ENCODE results near the gene DGCR2. TPM values are rescaled to one million over a fixed set of nuclear protein-coding genes. Genes with fewer than 3 reads are reported as not detected.

The DGCR2 gene
- polyA plus RNA-seq, 3 donors: 70.1 to 76.5 (median 70.6) TPM

DNA sequence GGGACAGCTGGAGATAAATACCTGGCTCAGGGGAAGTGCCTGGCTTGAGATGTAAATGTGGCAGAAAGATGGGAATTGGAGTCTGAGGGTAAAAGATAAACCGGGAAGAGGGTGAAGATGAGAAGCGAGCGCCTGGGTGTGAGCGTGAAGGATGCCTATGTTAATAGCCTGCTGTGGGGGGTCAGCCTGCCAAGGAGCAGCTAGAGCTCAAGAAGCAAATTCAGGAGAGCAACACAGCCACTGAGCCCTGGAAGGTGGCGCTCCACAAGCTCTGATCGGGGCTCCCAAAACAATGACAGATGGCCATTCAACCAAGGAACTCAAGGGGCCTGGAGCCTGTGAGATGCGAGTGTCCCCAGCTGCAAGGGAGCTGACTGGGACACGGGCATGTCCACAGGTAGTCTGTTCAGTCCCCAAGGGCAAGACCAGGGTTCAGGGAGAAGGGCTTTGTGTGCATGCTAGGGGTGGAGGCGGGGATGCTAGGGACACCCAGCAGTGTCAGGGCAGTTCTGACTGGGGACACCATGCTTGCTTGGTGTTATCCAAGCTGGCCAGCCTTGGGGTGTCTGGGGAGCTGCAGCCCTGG is 25.1 kb upstream of the DGCR2 start:
- no peak for DNase-seq (ENCODE audit: low read depth in 3 of 3, low spot score in 2 of 3)

DNA sequence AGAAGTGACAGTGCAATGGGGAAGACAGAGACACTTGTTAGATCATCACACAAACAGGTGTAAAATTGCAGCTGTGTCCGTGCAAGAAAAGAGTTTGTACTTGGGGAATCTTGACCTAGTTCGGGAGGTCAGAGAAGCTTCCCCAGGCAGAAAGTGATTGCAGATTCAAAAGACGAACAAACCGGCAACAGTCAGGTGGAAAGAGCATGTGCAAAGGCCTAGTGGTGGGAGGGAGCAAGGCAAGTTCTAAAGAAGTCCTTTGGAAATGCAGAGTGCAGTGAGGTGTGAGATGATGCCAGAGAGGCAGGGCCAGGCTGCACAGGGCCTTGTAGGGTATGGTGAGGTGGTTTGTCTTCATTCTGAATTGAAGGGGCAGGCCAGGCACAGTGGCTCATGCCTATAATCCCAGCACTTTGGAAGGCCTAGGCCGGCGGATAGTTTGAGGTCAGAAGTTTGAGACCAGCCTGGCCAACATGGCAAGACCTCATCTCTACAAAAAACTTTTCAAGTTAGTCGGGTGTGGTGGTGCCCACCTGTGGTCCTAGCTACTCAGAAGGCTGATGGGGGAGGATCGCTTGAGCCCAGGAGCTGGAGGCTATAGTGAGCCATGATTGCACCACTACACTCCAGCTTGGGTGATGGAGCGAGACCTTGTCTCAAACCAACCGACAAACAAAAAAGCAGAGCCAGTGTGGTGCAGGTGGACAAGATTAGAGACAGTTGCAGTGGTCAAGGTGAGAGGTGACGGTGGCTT is 24.2 kb upstream of the DGCR2 start:
- no peak for DNase-seq (ENCODE audit: low read depth in 3 of 3, low spot score in 2 of 3)

DNA sequence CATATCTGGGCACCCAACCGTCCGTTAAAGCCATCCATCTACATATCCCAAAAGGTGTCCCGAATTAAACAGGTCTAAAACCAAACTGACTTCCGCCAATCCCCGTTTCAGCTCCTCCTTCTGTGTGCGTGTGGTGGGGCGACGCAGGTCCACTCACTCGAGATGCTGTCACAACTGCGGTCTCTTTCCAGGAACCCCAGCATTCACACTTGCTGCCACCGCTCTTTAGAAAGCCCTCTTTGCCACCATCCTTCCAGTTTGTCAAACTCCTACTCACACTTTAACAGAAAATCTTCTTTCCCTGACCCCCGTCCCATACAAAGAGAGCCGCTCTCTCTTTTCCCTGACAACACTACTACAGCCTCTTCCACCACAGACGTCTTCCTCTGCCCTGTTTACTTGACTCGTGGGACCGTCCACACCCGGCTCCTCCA is 21.8 kb upstream of the DGCR2 start:
- no peak for DNase-seq (ENCODE audit: low read depth in 3 of 3, low spot score in 2 of 3)

DNA sequence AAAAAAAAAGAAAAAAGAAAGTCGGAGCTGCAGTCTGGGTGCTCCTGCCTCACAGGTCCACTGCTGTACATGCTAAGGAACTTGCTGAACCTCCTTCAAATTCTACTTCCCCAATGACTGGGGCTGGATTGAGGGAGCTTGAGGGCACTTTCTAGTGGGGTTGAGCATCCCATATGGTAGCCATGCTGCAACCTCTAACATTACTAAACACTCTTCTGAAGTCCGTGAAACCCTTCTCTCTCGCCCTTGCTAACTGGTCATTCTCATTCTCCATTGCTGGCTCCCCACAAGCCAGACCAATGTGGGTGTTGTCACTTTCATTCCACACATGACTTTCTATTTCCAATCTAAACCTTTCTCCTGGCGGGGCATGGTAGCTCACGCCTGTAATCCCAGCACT is 21.0 kb upstream of the DGCR2 start:
- DNase-seq (ENCODE audit: low read depth in 3 of 3, low spot score in 2 of 3): no peak

DNA sequence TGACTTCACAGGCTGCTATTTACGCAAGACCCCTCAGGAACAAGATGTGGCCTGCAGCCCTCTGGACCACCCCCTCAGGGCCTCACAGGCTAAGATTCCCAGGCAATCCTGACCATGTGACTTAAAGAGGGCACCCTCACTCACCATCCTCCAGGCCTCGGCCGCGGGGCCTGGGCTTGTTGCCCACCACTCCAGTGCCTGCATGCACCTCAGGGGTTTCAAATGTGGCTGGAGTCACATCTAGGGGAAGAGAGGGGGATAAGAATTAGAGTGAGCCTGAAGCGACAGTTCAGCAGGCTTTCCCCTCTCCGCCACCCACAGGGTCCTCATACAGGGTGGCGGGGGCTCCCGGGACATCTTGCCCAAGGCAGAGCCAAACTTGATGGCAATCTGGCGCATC is 20.2 kb upstream of the DGCR2 start:
- DNase-seq (ENCODE audit: low read depth in 3 of 3, low spot score in 2 of 3): no peak

DNA sequence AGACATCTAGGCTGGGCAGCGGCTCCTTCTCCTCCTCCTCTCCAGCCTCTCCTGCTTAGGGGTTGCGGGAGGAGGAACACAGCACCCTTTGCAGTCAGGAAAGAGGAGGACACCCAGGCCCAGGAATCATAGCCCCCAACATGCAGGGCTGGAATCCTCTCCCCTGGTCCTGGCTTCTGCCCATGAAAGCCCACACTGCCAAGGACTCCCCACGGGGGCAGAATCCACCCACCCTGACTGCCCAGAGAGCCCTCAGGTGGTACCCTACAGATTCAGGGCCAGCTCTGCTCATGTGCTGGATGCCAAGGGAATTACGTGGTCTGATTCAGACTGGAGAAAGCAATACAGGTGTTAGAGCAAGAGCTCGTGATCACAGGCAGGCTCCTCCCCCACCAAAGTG is 17.8 kb upstream of the DGCR2 start:
- no peak for DNase-seq (ENCODE audit: low read depth in 3 of 3, low spot score in 2 of 3)

DNA sequence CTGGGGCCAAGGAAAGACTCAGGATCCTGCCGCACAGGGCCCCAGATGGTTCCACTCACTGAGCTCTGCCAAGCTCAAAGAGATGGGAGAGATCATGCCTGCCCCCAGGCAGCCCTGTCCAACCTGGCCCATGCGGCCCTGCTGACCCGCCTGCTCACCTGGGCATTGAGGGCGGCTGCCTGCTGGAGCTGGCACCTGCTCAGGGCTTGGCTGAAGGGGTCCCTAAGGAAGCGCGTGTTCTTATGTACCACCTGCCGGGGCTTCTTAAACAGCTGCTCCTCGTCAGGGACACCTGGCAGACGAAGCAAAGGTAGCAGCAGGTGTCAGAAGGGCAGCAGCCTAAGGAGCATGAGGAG is 16.8 kb upstream of the DGCR2 start:
- DNase-seq (ENCODE audit: low read depth in 3 of 3, low spot score in 2 of 3): no peak

DNA sequence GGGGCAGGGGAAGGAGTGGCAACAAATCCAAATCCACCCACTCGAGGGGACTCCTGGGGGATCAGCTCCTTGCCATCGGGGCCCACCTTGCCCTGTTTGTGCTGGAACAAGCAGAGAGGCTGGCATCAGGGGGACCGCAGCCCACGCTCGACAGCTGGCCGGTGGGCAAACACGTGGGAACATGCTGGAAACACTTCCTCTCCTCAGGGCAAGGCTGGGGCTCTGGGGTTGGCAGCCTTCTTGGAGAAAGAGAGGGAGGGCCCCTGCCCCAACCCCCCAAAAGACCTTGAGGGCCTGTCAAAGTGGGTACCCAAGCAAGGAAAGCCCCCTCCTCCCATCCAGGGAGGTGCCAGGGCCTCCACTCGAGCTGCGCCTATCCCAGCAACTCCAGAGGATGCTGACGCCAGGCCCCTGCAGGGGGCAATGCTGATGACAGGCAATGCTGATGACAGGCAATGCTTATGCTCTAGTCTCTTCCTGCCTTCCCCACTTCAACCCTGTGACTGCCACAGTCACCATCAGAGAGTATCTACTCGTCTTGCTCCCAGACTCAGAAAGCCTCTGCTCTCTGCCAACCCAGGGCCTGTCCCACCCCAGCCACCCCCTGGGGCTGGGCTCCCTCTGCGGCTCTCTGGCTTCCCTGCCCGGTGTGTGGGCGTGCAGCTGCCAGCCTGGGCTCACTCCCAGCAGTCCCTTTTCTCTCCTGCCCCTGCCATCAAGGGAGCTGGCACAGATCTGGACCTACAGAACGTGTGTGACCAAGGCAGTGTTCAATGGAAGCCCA is 16.2 kb upstream of the DGCR2 start:
- DNase-seq (ENCODE audit: low read depth in 3 of 3, low spot score in 2 of 3): no peak

DNA sequence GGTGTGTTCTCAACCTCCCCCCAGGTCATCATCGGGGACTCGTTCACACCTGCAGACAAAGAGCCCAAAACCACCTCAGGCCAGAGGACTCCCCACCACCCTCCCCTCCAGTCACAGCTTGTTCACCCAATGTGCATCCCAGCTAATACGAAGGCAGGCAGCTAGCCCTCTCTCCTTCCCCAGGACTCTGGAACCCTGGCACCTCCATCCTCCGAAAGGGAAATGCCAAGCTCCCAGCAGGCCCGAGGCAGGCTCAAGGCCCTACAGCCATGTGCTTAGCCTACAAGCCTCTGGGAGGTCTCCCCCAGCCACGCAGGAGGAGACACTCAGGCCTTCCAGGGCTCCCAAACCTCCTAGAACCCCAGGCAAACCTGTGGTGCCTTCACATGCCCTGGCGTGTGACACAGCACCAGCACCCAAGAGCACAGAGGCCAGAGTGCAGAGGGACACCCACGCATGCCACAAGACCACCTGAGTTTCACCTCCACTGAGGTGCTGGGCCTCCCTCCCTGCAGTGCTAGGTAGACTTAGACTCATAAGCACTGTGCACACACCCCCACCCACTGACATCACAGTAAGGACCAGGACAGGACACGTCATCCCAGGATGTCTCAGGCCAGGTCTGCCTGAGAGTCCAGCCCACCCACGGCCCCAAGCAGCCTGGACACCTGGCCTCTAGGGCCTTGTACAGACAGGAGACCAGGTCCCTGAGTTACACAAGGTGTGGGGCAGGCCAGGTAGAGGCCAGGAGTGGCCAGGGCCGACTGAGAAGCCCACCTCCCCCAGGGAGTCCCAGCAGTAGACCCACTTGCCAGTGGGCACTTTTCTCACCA is 15.4 kb upstream of the DGCR2 start:
- no peak for DNase-seq (ENCODE audit: low read depth in 3 of 3, low spot score in 2 of 3)

DNA sequence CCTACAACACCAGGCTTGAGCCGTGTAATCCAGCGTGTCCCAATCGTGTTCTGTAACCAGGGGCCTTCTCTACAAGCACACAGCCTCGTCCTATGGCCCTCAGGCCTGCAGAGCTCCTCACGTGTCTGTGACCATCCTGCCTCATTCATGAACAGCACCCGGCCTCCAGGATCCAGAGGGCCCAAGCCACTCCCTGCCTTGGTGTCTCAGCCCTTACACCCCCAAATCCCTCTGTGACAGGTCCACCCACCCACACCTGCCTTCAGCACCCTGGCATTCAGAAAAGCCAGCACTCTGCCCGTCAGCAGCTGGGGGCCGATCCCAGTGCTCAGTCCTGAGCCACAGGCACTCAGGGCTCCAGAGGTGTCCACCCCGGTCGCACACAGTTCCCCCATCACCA is 14.7 kb upstream of the DGCR2 start:
- DNase-seq (ENCODE audit: low read depth in 3 of 3, low spot score in 2 of 3): no peak

DNA sequence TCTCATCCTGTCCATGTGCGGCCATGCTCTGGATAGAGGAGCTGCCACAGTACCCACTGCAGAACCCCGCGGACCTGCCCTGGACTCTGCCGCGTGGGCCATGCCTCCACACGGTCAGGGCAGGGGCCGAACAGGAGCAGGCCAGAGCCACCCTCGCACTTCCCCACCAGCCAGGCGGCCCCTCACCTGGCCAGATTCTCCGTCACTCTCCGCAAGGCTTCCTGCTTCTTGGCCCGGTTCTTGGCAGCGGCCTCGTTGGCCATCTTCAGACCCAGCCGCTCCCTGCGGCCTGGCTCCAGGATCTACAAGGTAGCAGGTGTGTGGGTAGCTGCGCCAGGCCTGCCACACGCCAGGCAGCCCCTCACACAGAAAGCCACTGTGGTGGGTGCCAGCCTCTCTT is 12.7 kb upstream of the DGCR2 start:
- no peak for DNase-seq (ENCODE audit: low read depth in 3 of 3, low spot score in 2 of 3)

DNA sequence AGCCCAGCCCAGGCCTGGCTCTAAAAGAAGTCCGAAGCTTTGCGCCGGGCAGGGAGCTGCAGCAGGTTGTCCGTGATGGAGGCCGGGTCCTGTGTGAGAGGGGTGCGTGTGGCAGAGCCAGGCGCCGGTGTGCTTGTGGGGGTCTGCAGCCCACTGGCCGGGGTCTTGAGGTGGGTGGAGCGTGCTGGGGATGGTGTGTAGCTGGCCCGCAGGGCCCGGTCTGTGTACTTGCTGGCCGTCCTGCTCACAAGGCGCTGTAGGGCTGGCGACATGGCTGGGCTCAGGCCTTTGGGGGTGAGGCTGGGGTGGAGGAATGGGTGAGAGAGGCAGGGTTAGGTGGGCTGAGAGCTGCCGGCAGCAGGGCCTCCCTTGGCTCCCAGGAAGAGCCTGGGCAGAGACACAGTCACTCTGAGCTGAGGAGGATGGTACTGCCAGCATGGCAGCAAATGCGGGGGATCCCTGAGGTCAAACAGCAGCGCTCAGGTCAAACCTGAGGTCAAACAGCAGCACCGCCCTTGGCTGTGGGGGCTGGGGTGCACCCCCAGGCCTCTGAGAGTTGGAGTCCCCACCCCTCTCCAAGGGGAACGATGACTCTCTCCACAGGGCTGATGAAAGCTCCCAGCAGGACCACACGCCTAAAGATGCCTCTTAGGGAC is 12.1 kb upstream of the DGCR2 start:
- no peak for DNase-seq (ENCODE audit: low read depth in 3 of 3, low spot score in 2 of 3)

DNA sequence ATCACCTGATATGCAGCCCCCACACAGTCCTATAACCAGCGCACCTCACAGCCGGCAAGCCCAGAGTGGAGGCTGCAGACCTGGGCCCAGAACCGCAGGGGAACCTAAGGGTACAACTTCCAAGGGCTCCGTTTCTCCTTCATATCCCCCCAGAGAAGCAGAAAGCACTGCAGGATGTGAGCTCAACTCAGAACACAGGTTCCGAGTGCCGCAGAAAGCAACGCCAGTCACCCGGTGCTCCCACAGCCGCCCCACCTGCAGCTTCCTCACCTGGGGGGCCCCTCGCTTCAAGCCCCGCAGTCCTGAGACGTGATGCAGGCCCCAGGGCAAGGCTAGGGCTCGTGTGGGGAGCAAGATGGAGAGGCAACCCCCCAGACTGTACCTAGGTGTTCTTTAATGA is 11.3 kb upstream of the DGCR2 start:
- no peak for DNase-seq (ENCODE audit: low read depth in 3 of 3, low spot score in 2 of 3)

DNA sequence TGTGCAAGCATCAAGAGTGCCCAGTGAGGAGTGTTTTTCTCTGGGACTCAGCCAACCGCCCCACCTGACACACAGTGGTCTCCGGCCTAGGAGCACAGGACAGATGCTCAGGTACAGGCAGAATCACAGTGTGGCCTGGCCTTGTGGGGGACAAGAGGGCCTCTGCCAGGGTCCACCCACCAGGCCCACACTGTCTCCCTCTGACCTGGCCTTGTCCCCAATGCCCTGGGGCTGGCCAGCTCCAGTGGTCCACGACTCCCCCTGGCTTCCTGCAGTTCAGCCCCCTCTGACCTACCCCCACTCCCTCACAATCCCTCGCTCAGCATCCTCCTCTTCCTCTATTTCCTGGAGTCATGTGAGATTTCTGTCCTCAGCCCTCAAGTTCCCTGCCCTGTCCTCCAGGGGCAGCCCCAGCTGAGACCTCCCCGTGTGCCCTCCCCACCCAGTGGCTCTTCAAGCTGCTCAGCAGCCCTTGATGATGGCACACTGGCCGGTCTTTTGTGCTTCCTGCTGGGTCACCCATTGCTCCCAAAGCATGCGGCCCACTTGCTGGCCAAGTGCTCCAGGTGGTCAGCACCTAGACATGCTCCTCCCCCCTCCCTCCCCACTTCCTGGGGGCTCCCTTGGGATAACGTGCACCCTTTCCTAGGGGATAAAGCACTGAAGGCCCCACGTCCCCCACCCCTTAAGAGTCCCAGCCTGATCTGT is 10.6 kb upstream of the DGCR2 start:
- no peak for DNase-seq (ENCODE audit: low read depth in 3 of 3, low spot score in 2 of 3)

DNA sequence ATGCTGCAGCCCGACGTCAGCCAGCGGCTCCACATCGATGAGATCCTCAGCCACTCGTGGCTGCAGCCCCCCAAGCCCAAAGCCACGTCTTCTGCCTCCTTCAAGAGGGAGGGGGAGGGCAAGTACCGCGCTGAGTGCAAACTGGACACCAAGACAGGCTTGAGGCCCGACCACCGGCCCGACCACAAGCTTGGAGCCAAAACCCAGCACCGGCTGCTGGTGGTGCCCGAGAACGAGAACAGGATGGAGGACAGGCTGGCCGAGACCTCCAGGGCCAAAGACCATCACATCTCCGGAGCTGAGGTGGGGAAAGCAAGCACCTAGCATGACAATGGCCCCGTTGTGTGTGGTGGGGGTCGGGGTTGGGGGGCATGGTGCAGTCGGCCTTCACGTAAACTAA is 9.9 kb upstream of the DGCR2 start:
- DNase-seq (ENCODE audit: low read depth in 3 of 3, low spot score in 2 of 3): no peak

DNA sequence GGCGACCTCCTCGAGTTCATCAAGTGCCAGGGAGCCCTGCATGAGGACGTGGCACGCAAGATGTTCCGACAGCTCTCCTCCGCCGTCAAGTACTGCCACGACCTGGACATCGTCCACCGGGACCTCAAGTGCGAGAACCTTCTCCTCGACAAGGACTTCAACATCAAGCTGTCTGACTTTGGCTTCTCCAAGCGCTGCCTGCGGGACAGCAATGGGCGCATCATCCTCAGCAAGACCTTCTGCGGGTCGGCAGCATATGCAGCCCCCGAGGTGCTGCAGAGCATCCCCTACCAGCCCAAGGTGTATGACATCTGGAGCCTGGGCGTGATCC is 9.4 kb upstream of the DGCR2 start:
- no peak for DNase-seq (ENCODE audit: low read depth in 3 of 3, low spot score in 2 of 3)

DNA sequence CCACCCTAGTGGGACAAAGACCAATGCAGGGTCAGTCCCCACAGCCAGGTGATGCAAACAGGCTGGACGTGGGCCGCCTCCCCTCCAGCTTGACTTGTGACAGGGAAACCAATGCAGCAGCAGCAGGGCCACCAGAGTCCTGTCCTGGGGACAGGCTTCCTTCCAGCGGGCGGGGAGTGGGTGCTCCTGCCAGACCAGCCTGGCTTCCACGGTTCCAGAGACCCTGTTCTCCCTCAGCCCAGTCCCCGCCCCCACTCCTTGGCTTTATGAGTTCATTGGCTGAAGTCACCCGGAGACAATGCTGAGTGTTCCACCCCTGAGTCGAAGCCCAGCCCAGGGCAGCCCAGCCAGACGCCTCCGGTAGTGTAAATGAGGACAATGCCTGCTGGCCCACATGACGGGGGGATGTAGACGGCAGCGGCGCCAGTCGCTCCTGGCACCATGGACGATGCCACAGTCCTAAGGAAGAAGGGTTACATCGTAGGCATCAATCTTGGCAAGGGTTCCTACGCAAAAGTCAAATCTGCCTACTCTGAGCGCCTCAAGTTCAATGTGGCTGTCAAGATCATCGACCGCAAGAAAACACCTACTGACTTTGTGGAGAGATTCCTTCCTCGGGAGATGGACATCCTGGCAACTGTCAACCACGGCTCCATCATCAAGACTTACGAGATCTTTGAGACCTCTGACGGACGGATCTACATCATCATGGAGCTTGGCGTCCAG is 8.9 kb upstream of the DGCR2 start, which contains the start of gene TSSK2:
TSSK2 (plus strand) TSS at position 350 of the 726 bp plus-strand sequence; CDS start at position 442, 92 bp downstream.
- DNase-seq (ENCODE audit: low read depth in 3 of 3, low spot score in 2 of 3): no peak

DNA sequence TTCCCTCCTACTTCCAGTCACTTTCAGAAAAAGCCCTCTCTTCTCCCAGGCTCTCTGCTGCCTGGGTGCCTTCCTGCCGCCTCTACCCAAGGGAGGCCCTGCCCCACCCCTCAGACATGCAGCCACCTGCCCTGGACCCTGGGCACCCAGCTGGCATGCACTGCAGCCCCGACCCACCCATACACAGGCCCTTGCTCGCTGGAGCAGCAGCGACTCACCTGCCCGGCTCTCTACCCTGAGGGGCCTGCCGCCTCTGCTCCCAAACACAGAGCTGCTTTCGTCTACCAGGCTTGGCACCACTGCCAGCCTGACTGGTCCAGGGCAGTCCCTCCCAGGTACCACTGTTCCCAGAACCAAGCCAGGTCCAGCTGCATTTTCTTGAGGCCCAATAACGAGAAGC is 7.7 kb upstream of the DGCR2 start:
- DNase-seq (ENCODE audit: low read depth in 3 of 3, low spot score in 2 of 3): no peak

Measured in right renal cortex interstitium (tissue), 3 donors.